ENCODE data around the gene DCDC2. TPM values are rescaled to one million over a fixed set of nuclear protein-coding genes. Genes with fewer than 3 reads are reported as not detected.

Gene DCDC2
- under 1 TPM in 1 of 4 donors, not detected in 3; 0.51 TPM for total RNA-seq

- TF ChIP-seq, protein P1, sequence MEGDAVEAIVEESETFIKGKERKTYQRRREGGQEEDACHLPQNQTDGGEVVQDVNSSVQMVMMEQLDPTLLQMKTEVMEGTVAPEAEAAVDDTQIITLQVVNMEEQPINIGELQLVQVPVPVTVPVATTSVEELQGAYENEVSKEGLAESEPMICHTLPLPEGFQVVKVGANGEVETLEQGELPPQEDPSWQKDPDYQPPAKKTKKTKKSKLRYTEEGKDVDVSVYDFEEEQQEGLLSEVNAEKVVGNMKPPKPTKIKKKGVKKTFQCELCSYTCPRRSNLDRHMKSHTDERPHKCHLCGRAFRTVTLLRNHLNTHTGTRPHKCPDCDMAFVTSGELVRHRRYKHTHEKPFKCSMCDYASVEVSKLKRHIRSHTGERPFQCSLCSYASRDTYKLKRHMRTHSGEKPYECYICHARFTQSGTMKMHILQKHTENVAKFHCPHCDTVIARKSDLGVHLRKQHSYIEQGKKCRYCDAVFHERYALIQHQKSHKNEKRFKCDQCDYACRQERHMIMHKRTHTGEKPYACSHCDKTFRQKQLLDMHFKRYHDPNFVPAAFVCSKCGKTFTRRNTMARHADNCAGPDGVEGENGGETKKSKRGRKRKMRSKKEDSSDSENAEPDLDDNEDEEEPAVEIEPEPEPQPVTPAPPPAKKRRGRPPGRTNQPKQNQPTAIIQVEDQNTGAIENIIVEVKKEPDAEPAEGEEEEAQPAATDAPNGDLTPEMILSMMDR (IDR thresholded peaks at IDR 0.05; ENCODE audit: low read depth) = no peak
Observed at GRCh38 chr6:24357336-24358218, at the start of gene DCDC2. Gene DCDC2 (minus strand): TSS chr6:24358059. CDS start chr6:24357750, 309 bp downstream.

- TF ChIP-seq, protein P1 (IDR thresholded peaks at IDR 0.05; ENCODE audit: low read depth) = no peak
Observed at GRCh38 chr6:24405262-24405661, 47.4 kb upstream of the DCDC2 start.

DNA sequence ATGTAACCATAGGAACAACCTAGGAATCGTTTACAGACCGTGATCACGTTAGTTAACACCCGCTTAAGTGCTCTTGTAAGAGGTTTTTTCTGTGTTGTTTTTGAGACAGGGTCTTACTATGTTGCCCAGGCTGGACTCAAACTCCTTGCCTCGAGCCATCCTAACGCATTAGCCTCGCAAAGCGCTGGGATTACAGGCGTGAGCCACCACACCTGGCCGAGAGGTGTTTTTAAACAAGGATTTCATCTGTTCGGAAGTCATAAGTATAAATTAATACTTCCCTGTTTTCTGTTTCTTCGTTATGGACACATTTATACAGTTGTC is 45.6 kb upstream of the DCDC2 start:
- TF ChIP-seq, protein P1 (IDR thresholded peaks at IDR 0.05; ENCODE audit: low read depth) = no peak

- TF ChIP-seq, protein P1 (IDR thresholded peaks at IDR 0.05; ENCODE audit: low read depth) = no peak
Observed at GRCh38 chr6:24402697-24403500, 45.0 kb upstream of the DCDC2 start, which contains the start of gene MRS2. Gene MRS2 (plus strand): TSS chr6:24402936. CDS start chr6:24403047, 111 bp downstream.

DNA sequence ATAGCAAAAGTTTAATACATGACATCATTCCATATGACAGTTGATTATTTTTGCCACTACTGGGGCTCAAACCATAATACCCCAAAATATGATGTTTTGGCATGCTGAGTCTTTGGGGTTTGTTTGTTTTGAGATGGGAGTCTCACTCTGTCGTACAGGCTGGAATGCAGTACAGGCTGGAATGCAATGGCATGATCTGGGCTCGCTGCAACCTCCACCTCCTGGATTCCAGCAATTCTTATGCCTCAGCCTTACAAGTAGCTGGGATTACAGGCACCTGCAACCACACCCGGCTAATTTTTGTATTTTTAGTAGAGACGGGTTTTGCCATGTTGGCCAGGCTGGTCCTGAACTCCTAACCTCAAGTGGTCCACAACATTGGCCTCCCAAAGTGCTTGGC is 43.6 kb upstream of the DCDC2 start:
- TF ChIP-seq, protein P1 (IDR thresholded peaks at IDR 0.05; ENCODE audit: low read depth) = no peak

GRCh38 chr6:24397631-24398030 is 39.8 kb upstream of the DCDC2 start:
- TF ChIP-seq, protein P1 (IDR thresholded peaks at IDR 0.05; ENCODE audit: low read depth) = no peak

DNA sequence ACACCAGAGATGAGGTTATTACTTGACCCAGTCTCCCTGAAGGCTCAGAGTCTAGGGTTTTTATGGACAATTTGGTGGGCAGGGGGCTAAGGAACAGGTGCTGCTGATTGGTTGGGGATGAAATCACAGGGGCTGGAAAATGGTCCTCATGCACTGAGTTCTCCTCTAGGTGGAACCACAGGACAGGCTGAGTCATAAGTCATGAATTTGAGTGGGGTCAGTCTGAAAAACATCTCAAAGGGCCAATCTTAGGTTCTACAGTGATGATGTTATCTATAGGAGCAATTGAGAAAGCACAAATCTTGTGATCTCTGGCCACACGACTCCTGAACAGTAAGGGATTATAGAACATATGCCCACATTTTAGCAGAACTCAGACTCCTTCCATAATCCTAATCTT is 39.0 kb upstream of the DCDC2 start:
- TF ChIP-seq, protein P1 (IDR thresholded peaks at IDR 0.05; ENCODE audit: low read depth) = no peak

Data from subcutaneous adipose tissue (tissue), 4 donors.